Transverse colon (tissue), 4 donors: Measurements from ENCODE around the gene TMC6. TPM values are rescaled to one million over a fixed set of nuclear protein-coding genes. Genes with fewer than 3 reads are reported as not detected.
"Not testable (repeated sequence)": the region's sequence is repeated elsewhere in the genome, so short reads cannot be mapped to it uniquely, and the experiment has no call there.

Source experiments
- DNase-seq: peaks from one replicate; pipeline ENCODE4 v3.0.0-alpha.2; 2019
- H3K27ac ChIP-seq, 4 donors: fragments of 200-600 bp; sonication (generic); 2 replicates each; pipeline ENCODE4 v1.5.1; 2016 to 2018; ENCODE audit warnings: inconsistent platforms in 4 of 4
- H3K27me3 ChIP-seq: fragments of 200-600 bp; sonication (generic); 2 replicates; pipeline ENCODE4 v1.5.1; 2017; ENCODE audit warnings: inconsistent platforms
- H3K36me3 ChIP-seq, 4 donors: fragments of 200-600 bp; sonication (generic); 2 replicates each; pipeline ENCODE4 v1.5.1; 2017 to 2019; ENCODE audit warnings: inconsistent platforms in 4 of 4
- H3K4me1 ChIP-seq, 4 donors: fragments of 200-600 bp; sonication (generic); 2 replicates each; pipeline ENCODE4 v1.5.1; 2017 to 2020; ENCODE audit warnings: inconsistent platforms in 4 of 4
- H3K4me3 ChIP-seq, 4 donors: fragments of 200-600 bp; sonication (generic); 1 replicate in 1 of 4; 2 replicates in 3 of 4; pipeline versions ENCODE4 v1.5.1 to v1.6.1; 2017 to 2019; ENCODE audit warnings: inconsistent platforms in 4 of 4
- H3K9me3 ChIP-seq, 2 donors: fragments of 200-600 bp; sonication (generic); 2 replicates each; pipeline ENCODE4 v1.5.1; 2017 to 2019; ENCODE audit warnings: inconsistent platforms in 2 of 2
- CTCF ChIP-seq, 5 experiments: fragments of 200-600 bp in 3 of 5; fragments of 450-650 bp in 2 of 5; sonication (generic) in 3 of 5; IDR thresholded peaks; 1 replicate in 2 of 5; 2 replicates in 3 of 5; pipeline ENCODE4 v1.5.1; 2016 to 2017; ENCODE audit warnings: antibody characterized with exemption in 5 of 5, inconsistent platforms in 3 of 5, mild to moderate bottlenecking in 2 of 5, moderate library complexity in 1 of 5
- EP300 ChIP-seq: sonication (generic); formaldehyde crosslinking; IDR thresholded peaks from one replicate; pipeline ENCODE4 v1.6.1; 2017; ENCODE audit warnings: antibody characterized with exemption, low read depth
- POLR2A ChIP-seq: fragments of 450-650 bp; IDR thresholded peaks from one replicate; pipeline ENCODE4 v1.6.1; 2016; ENCODE audit warnings: antibody characterized with exemption, mild to moderate bottlenecking, moderate library complexity
- POLR2AphosphoS5 ChIP-seq, 3 donors: sonication (generic); formaldehyde crosslinking; IDR thresholded peaks; one replicate each; pipeline ENCODE4 v1.6.1; 2016; ENCODE audit warnings: antibody characterized with exemption in 3 of 3
- WGBS, 2 donors: methylation state at CpG; one replicate each; pipeline ENCODE4 v1.1.5; 2018; ENCODE audit warnings: low coverage in 1 of 2; 5-methylcytosine and 5-hydroxymethylcytosine counted together
- in situ Hi-C, 4 donors: fragments of 200-750 bp; cut with MboI; loops; one replicate each; pipeline versions ENCODE4 v1.15.0 to v1.15.1; 2017; ENCODE audit warnings: low sequenced_read_pairs in 3 of 4, low pct_ligation_motif_present in 1 of 4, low pct_unique_long_range_greater_than_20kb in 1 of 4
- intact Hi-C: fragments of 100-400 bp; cut with DNase I; formaldehyde crosslinking; loops from one replicate; pipeline ENCODE4 v1.15.1; 2023; ENCODE audit warnings: low total_unique reads
- total RNA-seq, 4 donors: library from RNA; depleted of rRNA; stranded (reverse); fragments of >200 nt; gene quantifications; one replicate each; pipeline ENCODE4 v1.1.0, GENCODE V29; 2016

The TMC6 gene
- total RNA-seq, 4 donors from 2014 or later = 39.7 to 181 (median 68.0) TPM

- Histone ChIP-seq H3K36me3 (peaks cover 0 to 35% (median 10%) of the 10 kb centered on the region in 4 donors), H3K9me3 (no peaks in the 10 kb centered on the region), H3K27me3 (no peaks in the 10 kb centered on the region), H3K4me3 (no peak overlapping the region), H3K27ac (peak overlapping the region in 1 of 4 donors; percentile 21), H3K4me1 (no peaks in the 10 kb centered on the region)
- DNase-seq = no peak
- WGBS, 2 donors = 72 to 76% methylated on average over 4 to 7 of the region's 7 CpGs
- TF ChIP-seq EP300 = no peak
- TF ChIP-seq POLR2AphosphoS5 (IDR thresholded peaks at IDR 0.05) = no peak
- TF ChIP-seq POLR2A = no peak
- intact Hi-C loops (no loop called here), in situ Hi-C loops (loop anchor here in 1 of 4 donors (25.0 kb wide), 1 partner anchor 348 kb away; no protein-coding TSS in a partner anchor)
Observed at GRCh38 chr17:78089576-78090281, 38.8 kb downstream of the TMC6 start.

- H3K9me3 ChIP-seq = no peaks in the 10 kb centered on the region
- H3K36me3 ChIP-seq = peaks cover 0 to 30% (median 5%) of the 10 kb centered on the region in 4 donors
- no peak overlapping the region for H3K27ac ChIP-seq
- in situ Hi-C loops = loop anchor here in 1 of 4 donors (25.0 kb wide), 1 partner anchor 349 kb away; no protein-coding TSS in a partner anchor
- intact Hi-C loops = no loop called here
- no peak overlapping the region for H3K4me3 ChIP-seq
- WGBS, 2 donors = 92% methylated on average over 1 of the region's 1 CpG; no CpG with 5 or more reads in 1 of the 2 donors
- TF ChIP-seq POLR2AphosphoS5 (IDR thresholded peaks at IDR 0.05) (no peak), POLR2A (no peak), EP300 (no peak), CTCF (IDR thresholded peaks at IDR 0.05) (no peak)
- no peaks in the 10 kb centered on the region for H3K4me1 ChIP-seq
- no peaks in the 10 kb centered on the region for H3K27me3 ChIP-seq
- no peak for DNase-seq
Observed at GRCh38 chr17:78088529-78088928, 40.0 kb downstream of the TMC6 start.

- no peaks in the 10 kb centered on the region for H3K27me3 ChIP-seq
- WGBS, 2 donors = 96% methylated on average over 13 of the region's 13 CpGs; no CpG with 5 or more reads in 1 of the 2 donors
- in situ Hi-C loops (loop anchor here in 1 of 4 donors (25.0 kb wide), 1 partner anchor 351 kb away; no protein-coding TSS in a partner anchor), intact Hi-C loops (no loop called here)
- H3K4me1 ChIP-seq = no peaks in the 10 kb centered on the region
- no peak overlapping the region for H3K4me3 ChIP-seq
- no peak overlapping the region for H3K27ac ChIP-seq
- no peak for DNase-seq
- H3K36me3 ChIP-seq = peaks cover 0 to 28% (median 5%) of the 10 kb centered on the region in 4 donors
- no peak for TF ChIP-seq POLR2AphosphoS5 (IDR thresholded peaks at IDR 0.05)
- no peak for TF ChIP-seq POLR2A
- no peak for TF ChIP-seq CTCF (IDR thresholded peaks at IDR 0.05)
- TF ChIP-seq EP300 = no peak
- no peaks in the 10 kb centered on the region for H3K9me3 ChIP-seq
Observed at GRCh38 chr17:78086740-78087139, 41.8 kb downstream of the TMC6 start.

GRCh38 chr17:78082988-78083387 is 45.6 kb downstream of the TMC6 start:
- Histone ChIP-seq H3K4me3 (no peak overlapping the region), H3K27me3 (no peaks in the 10 kb centered on the region), H3K4me1 (no peaks in the 10 kb centered on the region), H3K27ac (no peak overlapping the region), H3K36me3 (peaks cover 0 to 30% (median 11%) of the 10 kb centered on the region in 4 donors), H3K9me3 (no peaks in the 10 kb centered on the region)
- TF ChIP-seq CTCF (IDR thresholded peaks at IDR 0.05) (no peak), EP300 (no peak), POLR2AphosphoS5 (IDR thresholded peaks at IDR 0.05) (no peak), POLR2A (no peak)
- in situ Hi-C loops = loop anchor here in 1 of 4 donors (25.0 kb wide), 1 partner anchor 354 kb away; no protein-coding TSS in a partner anchor
- WGBS, 2 donors = 69 to 88% methylated on average over 5 to 7 of the region's 7 CpGs
- no peak for DNase-seq
- intact Hi-C loops = no loop called here

- H3K36me3 ChIP-seq = peaks cover 0 to 31% (median 8%) of the 10 kb centered on the region in 4 donors
- intact Hi-C loops = not testable (repeated sequence)
Observed at GRCh38 chr17:78082355-78082872, 46.1 kb downstream of the TMC6 start.

More at GRCh38 chr17:78082355-78082872, 46.1 kb downstream of the TMC6 start:
- H3K4me1 ChIP-seq, H3K4me3 ChIP-seq, H3K27ac ChIP-seq, H3K27me3 ChIP-seq, H3K9me3 ChIP-seq, DNase-seq: not testable (repeated sequence)
- WGBS, 2 donors = 80 to 90% methylated on average over 5 of the region's 5 CpGs
- in situ Hi-C loops = loop anchor here in 1 of 4 donors (25.0 kb wide), 1 partner anchor 355 kb away; no protein-coding TSS in a partner anchor
